HG02870 (cell line): ENCODE measurements around the gene ARFGAP2.

Experiments
- ATAC-seq: cut with Tn5 transposase; IDR thresholded peaks from one replicate; pipeline ENCODE4 v1.9.1; 2021; ENCODE audit warnings: mild to moderate bottlenecking, moderate library complexity; ENCODE audit not compliant: unreplicated experiment

The ARFGAP2 gene

DNA sequence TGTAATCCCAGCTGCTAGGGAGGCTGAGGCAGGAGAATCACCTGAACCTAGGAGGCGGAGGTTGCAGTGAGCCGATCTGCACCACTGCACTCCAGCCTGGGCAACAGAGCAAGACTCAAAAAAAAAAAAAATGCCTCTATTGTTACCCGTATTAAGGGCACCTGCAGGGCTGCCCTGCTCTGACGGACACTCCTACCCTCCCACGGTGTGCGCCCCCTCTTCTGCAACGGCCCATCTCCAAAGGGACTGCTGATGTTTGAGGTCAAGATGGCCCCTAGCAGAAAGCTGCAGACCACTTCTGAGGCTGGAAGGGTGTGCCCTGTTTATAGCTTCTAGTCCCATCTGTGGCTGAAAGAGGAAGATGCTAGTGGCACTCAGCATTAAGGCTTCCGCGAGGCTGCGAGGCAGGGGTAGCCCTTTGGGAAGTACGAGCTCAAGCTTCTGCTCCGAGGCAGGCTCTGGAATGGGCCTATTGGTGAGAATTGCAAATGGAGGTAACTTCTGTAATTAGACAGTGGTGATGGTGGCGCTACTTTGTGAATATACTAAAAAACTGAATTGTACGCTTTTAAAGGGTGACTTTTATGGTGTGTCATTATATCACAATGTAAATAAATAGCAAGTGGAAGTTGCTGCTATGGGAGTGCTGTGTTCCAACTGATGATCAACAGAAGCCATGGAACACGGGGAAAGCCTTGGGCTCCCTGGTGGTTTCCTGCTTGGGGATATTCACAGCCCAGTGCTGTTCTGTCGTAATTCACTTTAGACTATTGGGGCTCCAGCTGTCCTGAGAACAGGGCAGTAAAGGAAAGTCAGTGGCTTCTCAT lies 24.3 kb downstream of the ARFGAP2 start:
- ATAC-seq, result no peak

DNA sequence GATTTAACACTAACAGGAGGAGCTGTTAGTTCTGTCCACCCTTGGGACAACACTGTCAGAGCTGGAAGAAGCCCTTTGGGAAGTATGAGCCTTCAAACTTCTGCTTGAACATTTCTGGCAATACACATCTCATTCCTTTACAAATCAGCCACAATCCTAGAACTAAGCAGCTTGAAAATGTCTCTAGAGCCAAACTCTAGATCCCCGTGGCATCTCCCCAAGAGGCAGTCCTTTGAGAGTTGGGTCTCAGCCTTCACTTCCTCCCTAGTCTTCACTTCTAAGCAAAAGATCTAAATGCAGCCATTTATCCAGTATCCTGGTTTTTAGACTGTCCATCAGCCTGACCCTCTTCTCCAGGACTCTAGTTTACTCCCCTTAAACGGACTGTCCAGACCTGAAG lies 26.9 kb downstream of the ARFGAP2 start:
- no peak for ATAC-seq

DNA sequence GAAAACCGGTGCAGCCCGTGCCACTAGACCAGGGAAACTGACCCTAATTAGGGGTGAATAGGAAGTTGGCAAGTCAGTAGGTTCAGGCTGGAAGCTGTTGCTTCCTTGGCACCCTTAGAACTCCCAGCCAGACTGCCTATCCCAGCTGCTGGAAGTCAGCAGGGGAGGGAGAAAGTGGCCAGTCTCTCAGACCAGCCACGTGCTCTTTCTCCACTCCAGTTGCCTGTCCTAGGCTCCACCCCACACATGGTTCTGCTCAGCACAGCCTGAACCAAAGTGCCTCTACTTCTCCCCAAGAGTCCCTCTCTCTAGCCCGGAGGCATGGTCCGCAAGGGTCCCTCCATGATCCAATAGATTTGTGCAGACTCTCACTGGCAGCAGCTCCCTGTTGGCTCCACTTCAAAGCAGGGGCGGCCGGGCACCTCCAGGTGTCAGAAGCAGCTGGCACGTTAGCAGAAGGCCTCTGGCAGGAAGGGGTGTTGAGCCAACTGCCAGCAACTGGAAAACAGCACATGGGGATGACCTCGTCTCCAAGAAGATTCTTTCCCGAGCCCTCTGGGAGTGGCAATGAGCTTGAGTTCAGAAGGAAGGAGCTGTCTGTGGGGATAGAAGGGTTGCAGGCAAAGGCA lies 27.7 kb downstream of the ARFGAP2 start:
- ATAC-seq, result no peak

DNA sequence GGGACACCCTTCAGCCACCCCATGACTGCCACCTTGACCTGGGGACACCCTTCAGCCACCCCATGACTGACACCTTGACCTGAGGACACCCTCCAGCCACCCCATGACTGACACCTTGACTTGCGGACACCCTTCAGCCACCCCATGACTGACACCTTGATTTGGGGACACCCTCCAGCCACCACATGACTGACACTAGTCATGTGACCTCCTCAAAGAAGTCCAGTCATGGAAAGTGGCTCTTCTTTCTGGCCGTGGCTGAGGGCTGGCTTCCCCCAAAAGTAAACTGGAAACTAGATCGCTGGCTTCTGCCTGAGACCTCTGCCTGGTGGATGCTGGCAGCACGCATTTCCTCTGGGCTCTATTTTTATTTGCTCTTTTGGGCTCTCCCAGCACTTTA lies 28.4 kb downstream of the ARFGAP2 start:
- ATAC-seq, result no peak

DNA sequence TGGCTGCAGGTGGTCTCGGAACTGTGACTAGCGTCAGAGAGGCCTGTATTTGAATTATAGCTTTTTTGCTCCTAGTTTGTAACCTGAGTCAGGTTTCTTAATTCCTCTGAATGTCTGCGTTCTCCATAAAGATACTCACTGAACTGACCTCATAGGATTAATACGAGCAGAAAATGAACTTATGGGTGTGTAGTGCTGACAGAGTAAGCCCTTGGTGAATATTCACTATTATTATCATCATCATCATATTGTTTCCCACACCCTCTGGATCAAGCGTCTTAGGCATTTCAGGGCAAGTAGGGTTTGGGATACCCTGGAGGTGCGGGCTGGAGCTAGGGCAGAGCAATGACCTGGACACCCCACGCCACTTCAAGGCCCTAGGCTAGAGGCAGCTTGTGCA lies 29.0 kb downstream of the ARFGAP2 start:
- no peak for ATAC-seq

DNA sequence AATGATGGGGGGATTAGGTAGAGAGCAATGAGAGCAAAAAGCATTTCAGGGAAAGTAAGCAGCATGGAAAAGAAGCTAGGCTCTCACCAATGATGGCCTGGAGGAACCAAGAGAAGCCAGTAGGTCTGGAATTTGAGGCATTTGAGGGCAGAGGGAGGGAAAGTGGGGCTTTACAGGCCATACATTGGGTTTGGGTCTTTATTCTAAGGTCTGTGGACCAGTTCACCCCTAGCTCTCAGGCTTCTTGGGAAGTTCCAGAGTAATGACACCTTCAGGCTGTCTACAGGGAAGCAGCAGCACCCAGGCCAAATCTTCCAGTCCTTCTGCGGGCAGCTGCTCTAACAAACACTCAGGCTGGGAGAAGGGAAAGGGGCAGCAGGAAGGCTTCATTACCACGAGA lies 29.4 kb downstream of the ARFGAP2 start:
- no peak for ATAC-seq

DNA sequence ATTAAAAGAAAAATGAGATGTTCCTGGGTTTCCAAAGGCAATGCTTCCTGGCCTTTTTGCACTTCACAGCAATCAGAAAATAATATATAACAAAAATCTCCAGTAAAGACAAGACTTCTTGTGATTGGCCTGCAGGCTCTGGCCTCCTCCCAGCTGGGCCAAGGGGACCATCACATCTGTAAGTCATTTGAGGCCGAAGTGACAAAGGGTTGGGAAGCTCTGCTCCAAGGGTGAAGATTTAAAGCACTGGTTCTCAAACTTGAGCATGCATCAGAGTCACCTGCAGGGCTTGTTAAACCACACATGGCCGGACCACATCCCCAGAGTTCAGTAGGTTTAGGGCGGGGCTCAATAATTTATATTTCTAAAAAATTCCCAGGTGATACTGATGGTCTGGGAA lies 32.1 kb downstream of the ARFGAP2 start:
- ATAC-seq, result no peak

DNA sequence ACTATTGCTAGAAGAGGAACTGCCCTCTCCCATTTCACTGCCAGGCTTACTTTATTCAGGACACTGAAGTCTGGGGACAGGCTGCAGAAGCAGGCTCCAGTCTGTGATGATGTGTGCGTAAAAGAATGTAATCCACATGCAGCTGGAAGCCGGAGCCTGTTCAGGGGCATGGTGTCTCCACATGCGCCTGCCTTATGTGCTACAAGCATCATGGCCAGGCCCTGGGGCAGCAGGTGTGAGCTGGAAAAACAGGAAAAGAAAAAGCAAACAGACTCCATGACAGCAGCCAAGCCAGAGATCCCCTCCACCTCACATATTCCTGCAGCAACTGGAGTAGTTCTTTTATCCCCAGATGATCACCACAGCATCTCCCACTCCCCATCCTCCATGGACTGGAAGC lies 33.4 kb downstream of the ARFGAP2 start:
- no peak for ATAC-seq

DNA sequence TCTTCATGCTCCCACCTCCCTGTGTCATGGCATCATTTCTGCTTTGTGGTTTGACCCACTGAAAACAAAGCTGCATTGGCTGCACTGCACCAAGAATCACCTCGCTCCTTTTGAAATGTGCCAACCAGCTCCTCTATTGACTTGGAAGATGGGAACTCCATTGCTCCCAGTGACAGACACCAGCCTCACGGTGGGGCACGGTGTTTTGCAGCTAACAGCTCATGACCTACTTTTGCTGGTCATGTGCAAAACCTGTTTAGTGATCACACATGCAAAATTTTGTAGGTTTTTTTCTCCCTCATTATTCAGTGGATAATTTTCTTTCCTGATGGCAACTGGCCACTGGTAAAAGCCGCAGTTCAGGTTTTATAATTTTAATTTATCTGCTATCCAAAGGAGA lies 36.8 kb downstream of the ARFGAP2 start:
- ATAC-seq, result no peak

DNA sequence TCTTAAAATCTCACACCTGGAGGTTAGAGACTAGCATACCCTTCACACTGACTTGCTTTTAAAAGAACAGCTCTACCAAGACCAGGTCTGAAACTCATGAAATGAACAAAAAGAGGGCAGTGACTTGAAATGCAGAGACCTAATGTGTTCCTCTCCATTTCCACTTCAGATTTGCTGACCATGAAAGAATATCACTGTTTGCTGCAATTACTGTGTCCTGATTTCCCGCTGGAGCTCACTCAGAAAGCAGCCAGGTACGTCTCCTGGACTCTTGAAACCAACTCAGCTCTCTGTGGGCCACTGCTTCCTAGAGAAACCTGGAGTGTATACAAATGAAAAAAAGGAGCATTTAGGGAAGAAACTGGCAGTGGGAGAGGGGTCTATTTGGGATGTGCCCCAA lies 39.2 kb downstream of the ARFGAP2 start:
- no peak for ATAC-seq

DNA sequence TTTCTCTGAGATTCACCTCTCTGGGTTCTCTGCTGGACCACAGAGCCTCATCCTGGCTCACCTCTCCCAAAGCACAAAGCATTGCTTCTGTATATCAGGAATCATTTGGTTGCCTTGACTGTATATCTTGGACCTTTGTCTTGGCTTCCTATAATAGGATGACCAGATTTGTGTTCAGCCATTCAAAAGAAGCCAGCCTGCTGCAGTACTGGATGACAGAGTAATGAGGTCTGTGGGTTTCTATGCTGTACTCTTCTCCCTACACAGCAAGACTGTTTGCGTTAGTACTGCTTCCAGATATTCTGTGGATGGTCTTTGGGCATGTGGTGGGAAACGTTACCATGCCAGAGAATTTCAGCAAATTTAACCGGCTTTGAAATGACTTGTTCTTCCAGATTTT lies 39.8 kb downstream of the ARFGAP2 start:
- ATAC-seq, result no peak

DNA sequence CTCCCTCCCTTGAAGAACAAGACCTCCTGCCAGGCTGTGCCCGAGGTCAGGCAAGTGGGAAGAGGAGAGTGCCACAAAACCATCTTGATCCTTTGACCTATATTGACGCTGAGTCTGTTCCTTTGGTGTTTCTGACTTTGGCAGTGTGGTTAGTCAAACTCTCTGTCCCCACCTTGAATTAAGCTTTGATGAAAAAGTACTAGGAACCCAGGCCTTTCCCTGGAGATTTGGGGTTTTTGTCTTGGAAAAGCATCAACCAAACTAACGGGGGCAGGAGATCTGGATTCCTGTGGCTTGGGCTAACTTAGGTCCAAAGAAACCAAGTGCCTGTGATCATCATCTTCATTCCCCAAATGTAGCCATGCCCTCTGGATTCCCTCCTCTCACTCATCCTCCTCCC lies 40.4 kb downstream of the ARFGAP2 start:
- ATAC-seq, result no peak

DNA sequence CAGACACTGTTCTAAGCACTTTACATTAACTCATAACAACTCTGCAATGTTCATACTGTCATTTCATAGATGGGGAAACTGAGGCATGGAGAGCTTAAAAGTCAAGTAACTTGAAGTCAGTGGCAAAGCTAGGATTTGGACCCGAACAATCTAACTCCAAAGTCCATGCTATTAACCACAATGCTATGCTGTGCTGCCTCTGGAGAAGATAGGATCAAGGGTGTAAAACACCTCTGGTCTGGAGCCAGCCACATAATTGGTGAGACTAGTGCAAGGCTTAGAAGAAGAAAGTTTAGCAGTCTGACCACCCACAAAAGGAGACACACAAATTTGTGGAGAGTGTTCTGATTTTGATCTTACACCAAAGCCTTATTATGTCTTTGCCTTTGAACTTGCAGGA lies 43.7 kb downstream of the ARFGAP2 start:
- no peak for ATAC-seq

DNA sequence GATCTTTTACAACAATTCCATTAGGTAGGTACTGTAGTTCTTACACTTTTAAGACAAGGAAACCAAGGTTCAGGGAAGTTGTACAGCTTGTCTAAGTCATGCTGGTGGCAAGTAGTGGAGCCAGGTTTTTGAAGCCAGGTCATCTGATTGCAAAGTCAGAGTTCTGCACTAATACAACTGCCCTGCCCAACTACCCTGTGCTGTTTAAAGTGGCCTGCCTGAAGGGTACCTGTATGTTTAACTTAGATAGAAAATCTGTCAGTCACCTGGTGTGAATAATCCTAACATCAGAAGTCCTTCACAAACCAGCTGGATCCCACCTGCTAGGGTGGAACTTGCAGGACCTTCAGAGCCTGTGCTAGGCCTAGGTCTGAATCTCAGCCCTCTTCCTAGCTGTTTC lies 44.2 kb downstream of the ARFGAP2 start:
- ATAC-seq, result no peak

DNA sequence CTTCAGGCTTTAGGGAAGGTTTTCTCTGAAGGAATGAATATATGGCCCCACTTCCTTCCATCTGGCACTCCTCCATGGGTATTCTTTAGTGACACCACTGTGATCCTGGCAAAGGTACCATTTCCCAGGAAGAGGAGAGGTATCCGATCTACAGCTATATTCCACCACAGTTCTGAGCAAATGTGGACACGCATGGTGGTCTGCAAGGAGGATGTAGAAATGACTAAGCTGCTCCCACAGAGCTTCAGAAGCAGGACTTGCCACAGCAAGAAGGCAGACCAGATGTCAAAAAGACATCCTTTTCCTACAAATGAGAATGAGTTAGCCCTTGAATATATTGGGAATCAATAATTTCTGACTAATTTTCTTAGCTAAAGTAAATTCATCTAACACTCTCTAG lies 45.5 kb downstream of the ARFGAP2 start:
- ATAC-seq, result peak; percentile 50

DNA sequence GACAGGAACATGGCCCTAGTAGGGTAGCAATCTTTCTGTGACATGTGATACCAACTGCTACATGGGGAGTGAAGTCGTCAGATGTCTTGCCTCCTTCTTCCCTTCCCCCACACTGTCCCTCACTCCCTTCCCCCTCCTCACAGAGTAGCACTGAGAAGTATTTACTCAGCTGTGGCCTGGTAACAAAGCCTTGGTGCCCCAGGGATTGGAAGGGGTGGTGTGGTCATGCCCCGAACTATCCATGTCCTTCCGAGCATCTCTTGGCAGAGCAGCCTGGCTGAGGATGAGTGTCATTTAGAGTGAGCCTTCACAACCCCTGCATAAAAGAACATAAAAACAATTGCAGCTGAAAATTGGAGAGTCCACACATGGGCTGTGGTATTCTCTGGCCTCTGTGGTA lies 46.1 kb downstream of the ARFGAP2 start:
- peak; percentile 25 for ATAC-seq

DNA sequence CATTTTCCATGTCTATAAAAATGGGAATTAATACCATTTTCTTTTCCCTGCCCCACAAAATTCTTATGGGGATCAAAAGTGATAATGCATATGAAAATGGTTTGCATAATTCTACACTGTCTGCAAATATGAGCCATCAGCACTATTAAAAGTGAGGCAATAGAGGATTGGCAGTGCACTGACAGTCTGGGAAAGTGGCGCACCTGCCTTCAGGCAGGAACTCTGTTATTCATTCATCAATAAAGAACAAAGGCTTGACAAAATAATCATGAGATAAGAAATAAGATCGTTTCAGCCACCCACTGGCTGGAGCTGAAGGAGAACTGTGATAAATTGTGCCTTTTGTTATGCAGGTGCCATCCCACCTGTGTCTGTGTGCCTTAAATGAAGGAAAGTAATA lies 49.5 kb downstream of the ARFGAP2 start:
- ATAC-seq, result no peak

DNA sequence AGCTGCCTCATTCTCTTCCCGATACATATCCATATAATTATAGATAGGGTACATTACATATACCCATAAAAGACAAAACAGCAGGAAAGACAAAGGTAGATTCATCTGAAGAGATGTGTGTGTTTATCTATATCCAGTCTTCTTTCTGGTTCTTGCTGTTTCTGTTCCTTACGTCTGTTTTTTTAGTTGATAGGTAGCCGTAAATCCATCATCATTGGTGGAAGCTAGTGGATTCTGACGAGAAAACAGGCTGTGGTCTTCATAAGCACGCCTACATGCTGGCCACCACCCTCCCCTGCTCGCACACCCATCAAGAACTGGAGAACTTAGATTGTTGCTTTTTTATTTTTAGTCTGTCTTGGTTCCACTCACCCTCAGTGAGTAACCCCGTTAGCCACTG lies 51.6 kb downstream of the ARFGAP2 start:
- ATAC-seq, result no peak

DNA sequence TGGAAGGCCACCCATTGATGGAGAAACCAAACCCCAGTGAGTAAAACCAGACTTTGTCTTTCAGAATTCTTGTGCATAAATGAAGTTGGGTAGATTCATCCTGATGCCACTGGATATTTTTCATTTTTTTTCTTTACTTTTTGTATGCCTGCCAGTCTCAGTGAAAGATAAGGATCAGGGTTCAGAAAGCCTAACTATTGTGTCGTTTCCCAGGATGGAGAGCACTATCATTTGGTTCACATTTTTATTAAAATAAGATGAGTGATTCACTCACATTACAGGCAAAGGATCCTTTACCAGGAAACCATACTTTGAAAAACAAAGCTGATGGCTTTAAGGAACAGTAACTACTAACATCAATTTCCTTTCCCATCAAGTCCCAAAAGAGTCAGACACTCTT lies 52.0 kb downstream of the ARFGAP2 start:
- no peak for ATAC-seq

DNA sequence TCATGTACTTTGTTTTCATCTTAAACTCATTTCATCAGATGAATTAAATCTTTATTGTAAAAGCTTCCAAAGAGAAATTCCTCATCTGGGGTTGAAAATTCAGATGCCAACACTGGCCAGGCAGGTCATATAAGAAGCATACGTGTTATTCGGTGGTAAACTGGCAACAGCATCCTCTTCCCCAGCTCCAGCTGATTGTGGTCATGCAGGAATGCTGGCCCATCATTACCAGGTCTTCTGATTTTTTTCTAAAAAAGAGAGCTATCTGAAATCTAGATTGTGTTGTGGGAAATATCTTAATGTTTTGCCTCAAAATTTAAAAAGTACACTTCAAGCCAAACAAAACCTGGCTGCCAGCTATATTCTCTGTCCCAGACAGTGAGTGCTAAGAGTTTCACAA lies 53.6 kb downstream of the ARFGAP2 start:
- ATAC-seq, result no peak

DNA sequence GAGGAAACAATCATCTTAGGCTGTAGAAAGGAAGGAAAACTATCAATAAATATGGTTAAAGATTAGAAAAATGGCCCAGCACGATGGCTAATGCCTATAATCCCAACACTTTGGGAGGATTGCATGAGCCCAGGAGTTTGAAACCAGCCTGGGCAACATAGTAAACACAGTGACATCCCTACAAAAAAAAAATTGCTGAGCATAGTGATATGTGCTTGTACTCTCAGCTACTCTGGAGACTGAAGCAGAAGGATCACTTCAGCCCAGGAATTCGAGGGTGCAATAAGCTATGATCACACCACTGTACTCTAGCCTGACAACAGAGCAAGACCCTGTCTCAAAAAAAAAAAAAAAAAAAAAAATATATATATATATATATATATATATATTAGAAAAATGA lies 54.9 kb downstream of the ARFGAP2 start:
- no peak for ATAC-seq

DNA sequence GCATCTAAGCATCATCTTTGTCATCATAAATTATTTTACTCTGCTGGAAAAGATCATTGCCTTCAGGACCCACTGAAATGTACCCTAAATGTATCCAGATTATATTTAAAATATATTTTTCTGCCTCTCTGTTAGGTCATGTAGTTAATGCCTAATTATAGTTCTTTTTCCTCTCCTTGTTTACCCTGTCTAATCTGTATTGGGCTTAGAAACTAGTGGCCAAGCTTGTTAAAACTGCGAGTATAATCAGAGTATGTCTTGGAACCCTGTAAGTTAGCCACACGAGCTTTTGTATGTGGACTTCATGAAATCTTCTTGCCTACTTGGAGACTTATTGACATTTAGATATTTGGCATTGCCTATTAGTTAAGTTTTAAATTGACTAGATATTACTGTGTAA lies 55.6 kb downstream of the ARFGAP2 start:
- no peak for ATAC-seq
